H1 (cell line): Measurements from ENCODE around the gene MARCHF3. TPM values are rescaled to one million over a fixed set of nuclear protein-coding genes. Genes with fewer than 3 reads are reported as not detected.

Experiments used
- polyA plus RNA-seq, 7 experiments: library from polyadenylated mRNA; depleted of rRNA in 3 of 7; stranded (reverse) in 5 of 7; unstranded in 2 of 7; fragments of >200 nt in 5 of 7; fragments of 200-250 nt in 2 of 7; gene quantifications; 1 replicate in 5 of 7; 2 replicates in 1 of 7; 4 replicates in 1 of 7; pipeline versions ENCODE4 v1.2.1 to v1.2.3, GENCODE V29; 2011 to 2013; ENCODE audit warnings: missing spikeins in 2 of 7, mixed read lengths in 2 of 7
- total RNA-seq: library from RNA; stranded (reverse); fragmentation: NEBNext Ultra II Directional; extraction: Animal tissue kit (Norgen Biotek cat#: 25700); gene quantifications from 2 replicates; pipeline ENCODE4 v1.2.1, GENCODE V29; 2021

The MARCHF3 gene
- total and polyA plus RNA-seq, 2 of the 8 experiments (the other 6 are each of a cell fraction or from before 2014, with no cell fraction given), result 12.0 to 16.9 TPM

Other genes with a start within 250 kb of the MARCHF3 start
- gene C5orf63, start 42.9 kb upstream of the MARCHF3 start, total RNA-seq, result 0.67 TPM in 1 of 2 replicates, not detected in the other
- gene C5orf63, start 42.9 kb upstream of the MARCHF3 start, polyA plus RNA-seq (2011; rRNA removed), result 0.71 and 0.78 TPM in 2 replicates